Endothelial cell (in vitro differentiated cells): ENCODE results near the gene CARNS1. TPM values are rescaled to one million over a fixed set of nuclear protein-coding genes. Genes with fewer than 3 reads are reported as not detected.

Experiments
- DNase-seq: peaks from one replicate; pipeline ENCODE4 v3.0.0; 2021; ENCODE audit warnings: low spot score
- H3K27ac Mint-ChIP-seq: one replicate; pipeline ENCODE4 v1.8.0; 2021; ENCODE audit warnings: mixed read lengths, inconsistent platforms; ENCODE audit not compliant: unreplicated experiment
- H3K27me3 Mint-ChIP-seq: one replicate; pipeline ENCODE4 v1.8.0; 2021; ENCODE audit warnings: mild to moderate bottlenecking, moderate library complexity, mixed read lengths, inconsistent platforms; ENCODE audit not compliant: unreplicated experiment
- H3K36me3 Mint-ChIP-seq: one replicate; pipeline ENCODE4 v1.8.0; 2021; ENCODE audit warnings: mild to moderate bottlenecking, low read depth, mixed read lengths, inconsistent platforms; ENCODE audit not compliant: unreplicated experiment
- H3K4me1 Mint-ChIP-seq: one replicate; pipeline ENCODE4 v1.8.0; 2021; ENCODE audit warnings: mild to moderate bottlenecking, mixed read lengths, inconsistent platforms; ENCODE audit not compliant: unreplicated experiment
- H3K4me3 Mint-ChIP-seq: one replicate; pipeline ENCODE4 v1.8.0; 2021; ENCODE audit warnings: mild to moderate bottlenecking, mixed read lengths, inconsistent platforms; ENCODE audit not compliant: unreplicated experiment
- H3K9me3 Mint-ChIP-seq: one replicate; pipeline ENCODE4 v1.8.0; 2021; ENCODE audit warnings: mixed read lengths, inconsistent platforms; ENCODE audit not compliant: unreplicated experiment
- total RNA-seq: library from RNA; stranded (reverse); fragmentation: NEBNext Ultra II Directional; extraction: Animal tissue kit (Norgen Biotek cat#: 25700); gene quantifications from one replicate; pipeline ENCODE4 v1.2.1, GENCODE V29; 2021; ENCODE audit not compliant: unreplicated experiment
- TF ChIP-seq, protein P1 (sequence below): fragments of 200-600 bp; sonication (generic); IDR thresholded peaks from one replicate; pipeline ENCODE4 v1.5.0; 2021; ENCODE audit warnings: antibody characterized with exemption; ENCODE audit not compliant: unreplicated experiment

Gene CARNS1
- total RNA-seq, 1 donor from 2014 or later, result not detected

DNA sequence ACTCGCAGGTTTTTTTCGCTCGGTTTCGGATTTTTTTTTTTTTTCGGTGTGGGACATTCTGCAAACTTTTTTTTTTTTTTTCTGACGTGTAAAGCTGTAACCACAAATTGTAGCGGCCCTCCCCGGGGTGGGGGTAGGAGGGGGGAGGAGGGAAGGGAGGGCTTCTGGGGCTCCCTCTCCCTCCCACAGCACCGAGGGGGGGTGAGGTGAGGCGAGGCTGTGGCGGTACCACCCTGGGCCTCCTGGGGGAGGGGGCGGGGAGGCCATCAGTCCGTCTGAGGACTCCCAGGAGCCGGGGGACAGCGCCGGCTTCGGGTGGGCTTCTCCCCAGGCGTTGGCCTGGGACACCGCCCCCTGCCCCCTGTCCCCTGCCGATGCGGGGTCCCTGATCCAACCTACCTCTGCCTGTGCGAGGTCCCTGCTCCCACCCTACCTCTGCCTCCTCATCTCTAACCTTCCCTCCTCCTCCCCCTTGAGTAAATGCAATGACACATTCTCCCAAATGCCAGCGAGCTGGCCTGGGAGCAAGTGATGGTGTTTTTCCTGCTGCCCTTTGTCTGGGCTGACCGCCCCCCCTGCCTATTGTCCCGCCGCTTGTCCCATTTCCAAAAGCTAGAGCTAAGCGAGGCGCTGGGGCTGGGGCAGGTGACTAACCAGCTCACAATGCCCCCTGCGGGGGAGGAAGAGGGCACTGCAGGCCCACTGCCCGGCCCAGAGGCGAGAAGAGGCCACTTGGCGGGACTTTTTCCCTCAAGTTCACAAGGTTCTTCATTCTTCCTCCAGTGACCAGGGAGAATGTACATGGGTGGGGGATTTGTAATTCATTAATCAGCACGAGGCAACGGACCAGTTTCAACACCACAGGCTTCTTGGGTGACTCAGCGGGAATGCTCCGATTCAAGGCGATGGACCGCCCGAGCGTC lies 41.6 kb upstream of the CARNS1 start:
- peaks cover 22% of the 10 kb centered on the region for H3K27me3 Mint-ChIP-seq
- peaks cover 40% of the 10 kb centered on the region for H3K4me1 Mint-ChIP-seq
- H3K36me3 Mint-ChIP-seq, result peaks cover 9% of the 10 kb centered on the region
- TF ChIP-seq, protein P1, sequence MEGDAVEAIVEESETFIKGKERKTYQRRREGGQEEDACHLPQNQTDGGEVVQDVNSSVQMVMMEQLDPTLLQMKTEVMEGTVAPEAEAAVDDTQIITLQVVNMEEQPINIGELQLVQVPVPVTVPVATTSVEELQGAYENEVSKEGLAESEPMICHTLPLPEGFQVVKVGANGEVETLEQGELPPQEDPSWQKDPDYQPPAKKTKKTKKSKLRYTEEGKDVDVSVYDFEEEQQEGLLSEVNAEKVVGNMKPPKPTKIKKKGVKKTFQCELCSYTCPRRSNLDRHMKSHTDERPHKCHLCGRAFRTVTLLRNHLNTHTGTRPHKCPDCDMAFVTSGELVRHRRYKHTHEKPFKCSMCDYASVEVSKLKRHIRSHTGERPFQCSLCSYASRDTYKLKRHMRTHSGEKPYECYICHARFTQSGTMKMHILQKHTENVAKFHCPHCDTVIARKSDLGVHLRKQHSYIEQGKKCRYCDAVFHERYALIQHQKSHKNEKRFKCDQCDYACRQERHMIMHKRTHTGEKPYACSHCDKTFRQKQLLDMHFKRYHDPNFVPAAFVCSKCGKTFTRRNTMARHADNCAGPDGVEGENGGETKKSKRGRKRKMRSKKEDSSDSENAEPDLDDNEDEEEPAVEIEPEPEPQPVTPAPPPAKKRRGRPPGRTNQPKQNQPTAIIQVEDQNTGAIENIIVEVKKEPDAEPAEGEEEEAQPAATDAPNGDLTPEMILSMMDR, result peak; percentile 47
- peak; percentile 85 for DNase-seq
- H3K4me3 Mint-ChIP-seq, result peak overlapping the region; percentile 97
- peak overlapping the region; percentile 95 for H3K27ac Mint-ChIP-seq
- H3K9me3 Mint-ChIP-seq, result no peaks in the 10 kb centered on the region

DNA sequence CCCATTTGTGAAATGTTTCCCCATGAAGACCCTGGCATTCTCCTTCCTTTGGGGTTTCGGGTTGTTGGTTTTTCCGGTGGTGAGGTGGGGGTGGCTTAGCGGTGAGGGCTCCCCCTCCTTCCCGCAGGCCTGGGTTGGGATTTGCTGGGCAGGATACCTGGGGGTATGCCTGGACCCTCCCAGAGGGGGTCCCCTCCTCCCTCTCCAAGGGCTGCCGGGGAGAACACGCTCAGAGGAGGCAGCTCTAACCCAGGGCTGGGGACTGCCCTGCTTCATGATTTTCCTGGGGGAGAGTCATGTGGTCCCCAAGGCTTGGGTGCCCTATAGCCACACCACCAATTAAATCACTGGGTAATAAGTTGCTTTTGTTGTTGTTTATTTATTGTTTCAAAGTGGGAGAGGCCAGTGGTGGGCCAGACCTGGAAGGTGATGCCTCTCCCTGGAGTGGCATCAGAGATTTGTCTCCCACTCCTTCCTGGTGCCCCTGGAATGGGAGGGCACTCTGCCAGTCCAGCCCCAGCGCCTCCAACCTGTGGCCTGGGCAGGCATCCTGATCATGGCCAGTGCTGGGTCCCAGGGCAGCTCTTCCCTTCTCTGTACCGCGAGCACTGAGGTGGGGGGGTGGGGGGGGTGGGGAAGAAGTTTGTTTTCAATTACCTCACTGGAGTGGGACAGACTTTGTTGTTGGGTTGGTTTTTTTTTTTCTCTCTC lies 40.8 kb upstream of the CARNS1 start:
- H3K4me3 Mint-ChIP-seq, result peak overlapping the region; percentile 97
- TF ChIP-seq, protein P1, result no peak
- H3K9me3 Mint-ChIP-seq, result no peaks in the 10 kb centered on the region
- DNase-seq, result no peak
- peaks cover 39% of the 10 kb centered on the region for H3K4me1 Mint-ChIP-seq
- peaks cover 3% of the 10 kb centered on the region for H3K36me3 Mint-ChIP-seq
- H3K27ac Mint-ChIP-seq, result peak overlapping the region; percentile 95
- peaks cover 22% of the 10 kb centered on the region for H3K27me3 Mint-ChIP-seq

DNA sequence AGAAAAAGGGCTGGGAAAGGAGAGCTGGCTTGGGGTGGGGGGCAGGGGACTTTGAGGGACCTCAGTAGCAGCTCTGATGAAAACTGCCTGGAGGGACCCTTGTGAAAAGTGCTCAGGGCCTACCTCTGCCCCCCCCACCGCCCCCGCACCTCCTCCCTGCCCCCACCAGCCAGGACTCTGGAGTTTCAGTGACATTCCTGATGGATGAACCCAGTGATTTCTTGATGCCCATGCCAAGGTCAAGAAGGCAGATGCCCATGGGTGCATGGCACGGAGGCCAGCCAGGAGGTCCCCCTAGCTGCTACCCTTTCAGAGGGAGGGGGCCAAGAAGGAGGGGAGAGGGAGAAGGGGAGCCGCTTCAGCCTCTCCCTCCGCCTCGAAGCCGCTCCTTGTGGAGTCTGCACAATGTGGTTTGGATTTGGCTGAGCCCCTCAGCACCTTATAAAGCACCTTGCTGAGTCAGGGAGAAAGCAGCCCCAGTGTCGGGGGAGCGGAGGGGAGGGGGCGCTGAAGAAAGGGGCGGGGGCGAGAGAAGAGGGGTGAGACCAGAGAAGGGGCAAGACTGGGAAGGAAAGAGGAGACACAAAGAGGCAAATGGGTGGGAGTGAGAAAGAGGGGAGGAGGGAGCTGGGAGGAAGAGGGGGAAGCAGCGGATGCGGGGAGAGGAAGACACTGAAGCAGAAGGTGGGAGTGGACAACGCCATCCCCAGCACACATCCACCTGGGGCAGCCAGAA lies 40.0 kb upstream of the CARNS1 start:
- no peak overlapping the region for H3K27ac Mint-ChIP-seq
- DNase-seq, result no peak
- H3K27me3 Mint-ChIP-seq, result peaks cover 22% of the 10 kb centered on the region
- peaks cover 2% of the 10 kb centered on the region for H3K36me3 Mint-ChIP-seq
- TF ChIP-seq, protein P1, result no peak
- peak overlapping the region; percentile 37 for H3K4me3 Mint-ChIP-seq
- H3K9me3 Mint-ChIP-seq, result no peaks in the 10 kb centered on the region
- peaks cover 34% of the 10 kb centered on the region for H3K4me1 Mint-ChIP-seq

DNA sequence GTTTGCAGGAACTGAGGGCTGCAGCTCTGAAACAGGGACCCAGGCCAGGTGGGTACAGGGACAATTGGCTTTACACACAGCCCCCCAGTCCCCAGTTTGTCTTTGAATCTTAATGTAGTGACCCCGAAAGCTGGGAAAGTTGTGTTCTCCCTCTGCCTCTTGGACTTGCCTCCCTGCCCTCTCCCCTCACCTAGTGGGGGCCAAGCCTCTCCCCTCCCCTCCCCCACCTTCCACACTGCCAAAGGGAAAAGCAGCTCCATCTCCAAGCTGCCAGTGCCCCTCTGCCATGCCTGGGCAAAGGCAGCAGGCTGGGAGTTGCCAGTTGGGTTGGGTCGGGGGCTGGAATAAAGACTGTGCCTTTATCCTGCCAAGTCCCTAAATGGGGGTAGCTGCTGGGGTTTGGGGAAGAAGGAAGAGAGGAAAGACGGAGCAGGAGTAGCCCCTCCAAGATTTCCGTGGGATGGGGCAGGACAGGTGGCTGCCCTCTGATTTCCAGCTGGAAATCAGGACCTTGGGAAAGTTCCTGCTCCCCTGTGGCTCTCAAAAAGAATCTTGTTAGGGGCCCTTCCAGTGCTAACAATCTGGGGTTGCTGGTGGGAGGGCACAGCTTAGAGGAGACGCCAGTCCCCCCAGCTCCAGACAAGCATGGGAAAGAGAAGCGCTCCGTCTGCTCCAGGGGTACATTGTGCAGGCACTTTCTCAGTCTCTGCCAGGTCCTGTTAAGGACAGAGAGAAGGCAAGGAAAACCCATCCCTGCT lies 39.2 kb upstream of the CARNS1 start:
- H3K4me1 Mint-ChIP-seq, result peaks cover 26% of the 10 kb centered on the region
- H3K36me3 Mint-ChIP-seq, result no peaks in the 10 kb centered on the region
- TF ChIP-seq, protein P1, result no peak
- peak overlapping the region; percentile 37 for H3K4me3 Mint-ChIP-seq
- peaks cover 21% of the 10 kb centered on the region for H3K27me3 Mint-ChIP-seq
- DNase-seq, result no peak
- no peaks in the 10 kb centered on the region for H3K9me3 Mint-ChIP-seq
- no peak overlapping the region for H3K27ac Mint-ChIP-seq
